HepG2 (cell line): ENCODE data around the gene ZBTB20. TPM values are rescaled to one million over a fixed set of nuclear protein-coding genes. Genes with fewer than 3 reads are reported as not detected.

Experiments
- ATAC-seq: fragments of 200-7000 bp; cut with Tn5 transposase; 3 replicates; pipeline ENCODE4 v1.9.1; 2020; ENCODE audit warnings: mild to moderate bottlenecking, moderate library complexity
- BruUV-seq: library from RNA; stranded (reverse); fragments of 400-500 nt; replicated peaks from 2 replicates; lab custom pipeline; 2021; lab: Mats Ljungman, UMichigan
- CTCF ChIA-PET: fragments of 300-600 bp; formaldehyde crosslinking; extraction: SDS; loops from one replicate; lab custom pipeline; 2021; ENCODE audit warnings: low total read pairs, inconsistent platforms, low intra/inter-chr PET ratio; lab: Yijun Ruan, JAX
- POLR2A ChIA-PET: fragments of 350-600 bp; sonication (Branson Sonifier 250); formaldehyde crosslinking; loops from one replicate; lab custom pipeline; 2020; ENCODE audit warnings: antibody characterized with exemption, inconsistent platforms; lab: Yijun Ruan, JAX
- DNase-seq: peaks from one replicate; pipeline ENCODE4 v3.0.0-alpha.2; 2015; ENCODE audit warnings: low spot score
- FAIRE-seq: peaks from 3 replicates; lab custom pipeline; 2011; peaks lifted over from hg19 to GRCh38; lab: Jason Lieb, UNC
- H2AFZ ChIP-seq: one replicate; pipeline ENCODE4 v1.6.1; 2011; ENCODE audit warnings: low read length, inconsistent platforms
- H3K27ac ChIP-seq: fragments of 300-600 bp; 3 replicates; pipeline ENCODE4 v1.8.0; 2011; ENCODE audit warnings: mixed run types, mild to moderate bottlenecking, mixed read lengths, low read length, inconsistent platforms; ENCODE audit not compliant: insufficient read depth; ENCODE audit errors: extremely low read length
- H3K27me3 ChIP-seq, 2 experiments: fragments of 200-600 bp in 1 of 2; 2 replicates in 1 of 2; 3 replicates in 1 of 2; pipeline versions ENCODE4 v1.6.0 to v1.8.0; 2011; ENCODE audit warnings: low read length in 2 of 2, mild to moderate bottlenecking in 2 of 2, moderate library complexity in 2 of 2, inconsistent platforms in 1 of 2; ENCODE audit not compliant: insufficient read depth in 2 of 2, control insufficient read depth in 1 of 2
- H3K36me3 ChIP-seq, 2 experiments: fragments of 200-600 bp in 1 of 2; replicated peaks in 1 of 2; 2 replicates in 1 of 2; 3 replicates in 1 of 2; pipeline versions ENCODE4 v1.5.1 to v1.8.0; 2011; ENCODE audit warnings: low read length in 2 of 2, inconsistent platforms in 1 of 2; ENCODE audit not compliant: insufficient read depth in 2 of 2, control insufficient read depth in 1 of 2
- H3K4me1 ChIP-seq: 2 replicates; pipeline ENCODE4 v1.5.1; 2012; ENCODE audit warnings: low read length, inconsistent platforms; ENCODE audit not compliant: insufficient read depth
- H3K4me2 ChIP-seq: 2 replicates; pipeline ENCODE4 v1.6.0; 2011; ENCODE audit warnings: low read depth, low read length, inconsistent platforms
- H3K4me3 ChIP-seq, 3 experiments: fragments of 200-600 bp in 1 of 3; sonication (generic), shearing (Covaris generic) in 1 of 3; replicated peaks in 1 of 3; 2 replicates each; pipeline ENCODE4 v1.5.1; 2011 to 2016; ENCODE audit warnings: low read length in 3 of 3, inconsistent platforms in 2 of 3, low read depth in 2 of 3, mild to moderate bottlenecking in 2 of 3, control low read depth in 1 of 3, mixed read lengths in 1 of 3; ENCODE audit not compliant: insufficient read depth in 1 of 3
- H3K79me2 ChIP-seq: one replicate; pipeline ENCODE4 v1.6.1; 2011; ENCODE audit warnings: low read length, inconsistent platforms; ENCODE audit not compliant: insufficient read depth
- H3K9ac ChIP-seq: 2 replicates; pipeline ENCODE4 v1.6.0; 2011; ENCODE audit warnings: mild to moderate bottlenecking, low read depth, low read length, inconsistent platforms; ENCODE audit not compliant: insufficient read depth
- H3K9me3 ChIP-seq: 2 replicates; pipeline ENCODE4 v1.5.1; 2012; ENCODE audit warnings: mild to moderate bottlenecking, low read length
- H4K20me1 ChIP-seq: 2 replicates; pipeline ENCODE4 v1.6.0; 2011; ENCODE audit warnings: inconsistent platforms, mild to moderate bottlenecking, low read length, moderate library complexity; ENCODE audit not compliant: insufficient read depth
- TBX3 ChIP-seq: fragments of 450-650 bp; IDR thresholded peaks from 2 replicates; pipeline ENCODE4 v1.6.1; 2017; ENCODE audit warnings: antibody characterized with exemption, mild to moderate bottlenecking, inconsistent platforms, borderline replicate concordance
- ZMYM2 ChIP-seq: sonication (generic); formaldehyde crosslinking; IDR thresholded peaks from 2 replicates; pipeline ENCODE4 v1.8.0; 2022; ENCODE audit warnings: mild to moderate bottlenecking, missing genetic modification reagents
- ZNF775 ChIP-seq: sonication (generic); formaldehyde crosslinking; IDR thresholded peaks from 2 replicates; pipeline ENCODE4 v1.4.0; 2020; ENCODE audit warnings: missing genetic modification reagents, mild to moderate bottlenecking, moderate library complexity, borderline replicate concordance
- WGBS: methylation state at CpG from one replicate; pipeline ENCODE4 v1.1.6; 2017; ENCODE audit warnings: low lambda C conversion rate; 5-methylcytosine and 5-hydroxymethylcytosine counted together
- in situ Hi-C: cut with HindIII; loops from 2 replicates; pipeline ENCODE4 v1.10.0; 2017; ENCODE audit warnings: low pct_unique_long_range_greater_than_20kb; ENCODE audit not compliant: extremely low pct_ligation_motif_present
- intact Hi-C: fragments of 100-400 bp; cut with micrococcal nuclease; formaldehyde crosslinking; loops from one replicate; pipeline ENCODE4 v1.10.0; 2022; ENCODE audit not compliant: unreplicated experiment
- polyA plus RNA-seq, 8 experiments: library from polyadenylated mRNA; depleted of rRNA in 3 of 8; stranded (reverse) in 7 of 8; unstranded in 1 of 8; fragments of >200 nt; fragmentation: Illumina TruSeq in 4 of 8; extraction: Trizol in 4 of 8; gene quantifications; 2 replicates each; pipeline versions ENCODE4 v1.2.1 to v1.2.3, GENCODE V29; 2011 to 2016; ENCODE audit warnings: low read depth in 4 of 8, missing spikeins in 1 of 8, mixed read lengths in 1 of 8; ENCODE audit not compliant: insufficient read depth in 1 of 8
- total RNA-seq, 5 experiments: library from RNA; depleted of rRNA; stranded (reverse); fragments of >200 nt; fragmentation: Illumina TruSeq; extraction: Trizol; gene quantifications; 2 replicates each; pipeline ENCODE4 v1.2.3, GENCODE V29; 2016; ENCODE audit warnings: low read depth in 1 of 5
- TF ChIP-seq, protein P1 (sequence below): sonication (generic); formaldehyde crosslinking; IDR thresholded peaks from 2 replicates; pipeline ENCODE4 v1.5.0; 2020; ENCODE audit warnings: missing genetic modification reagents
- TF ChIP-seq, protein P2 (sequence below): sonication (generic); formaldehyde crosslinking; IDR thresholded peaks from 2 replicates; pipeline ENCODE4 v1.4.0; 2020; ENCODE audit warnings: missing genetic modification reagents, borderline replicate concordance

ZBTB20 gene
- total and polyA plus RNA-seq, 2 of the 13 experiments (the other 11 are each of a cell fraction or from before 2014, with no cell fraction given): 1.9 to 8.8 TPM

DNA sequence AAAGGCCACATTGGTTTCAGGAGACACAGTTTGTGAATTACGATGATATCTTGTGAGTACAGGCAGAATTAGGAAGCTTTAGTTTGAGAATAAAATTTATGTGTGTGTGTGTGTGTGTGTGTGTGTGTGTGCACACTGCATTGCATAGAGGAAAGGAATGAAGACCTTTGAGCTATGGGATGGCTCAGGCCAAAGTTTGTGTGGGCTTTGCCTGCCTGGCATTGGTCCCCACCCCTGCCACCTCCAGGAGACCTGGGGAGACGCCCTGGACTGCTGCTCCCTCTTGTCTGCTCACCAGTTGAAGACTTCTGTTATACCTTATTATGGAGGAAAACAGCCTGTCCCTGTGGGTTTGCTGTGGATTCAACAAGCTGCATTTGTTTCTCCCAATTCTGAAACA is 816.1 kb downstream of the ZBTB20 start:
- peaks cover 15% of the 10 kb centered on the region for H3K4me1 ChIP-seq
- H3K27me3 ChIP-seq: no peaks in the 10 kb centered on the region
- H3K9me3 ChIP-seq: no peaks in the 10 kb centered on the region
- H3K9ac ChIP-seq: no peak overlapping the region
- WGBS: 100% methylated on average over 1 of the region's 2 CpGs
- TF ChIP-seq, protein P1, sequence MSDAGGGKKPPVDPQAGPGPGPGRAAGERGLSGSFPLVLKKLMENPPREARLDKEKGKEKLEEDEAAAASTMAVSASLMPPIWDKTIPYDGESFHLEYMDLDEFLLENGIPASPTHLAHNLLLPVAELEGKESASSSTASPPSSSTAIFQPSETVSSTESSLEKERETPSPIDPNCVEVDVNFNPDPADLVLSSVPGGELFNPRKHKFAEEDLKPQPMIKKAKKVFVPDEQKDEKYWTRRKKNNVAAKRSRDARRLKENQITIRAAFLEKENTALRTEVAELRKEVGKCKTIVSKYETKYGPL (CRISPR knock-in tag): no peak
- TF ChIP-seq ZNF775 (CRISPR knock-in tag): no peak
- TF ChIP-seq, protein P2, sequence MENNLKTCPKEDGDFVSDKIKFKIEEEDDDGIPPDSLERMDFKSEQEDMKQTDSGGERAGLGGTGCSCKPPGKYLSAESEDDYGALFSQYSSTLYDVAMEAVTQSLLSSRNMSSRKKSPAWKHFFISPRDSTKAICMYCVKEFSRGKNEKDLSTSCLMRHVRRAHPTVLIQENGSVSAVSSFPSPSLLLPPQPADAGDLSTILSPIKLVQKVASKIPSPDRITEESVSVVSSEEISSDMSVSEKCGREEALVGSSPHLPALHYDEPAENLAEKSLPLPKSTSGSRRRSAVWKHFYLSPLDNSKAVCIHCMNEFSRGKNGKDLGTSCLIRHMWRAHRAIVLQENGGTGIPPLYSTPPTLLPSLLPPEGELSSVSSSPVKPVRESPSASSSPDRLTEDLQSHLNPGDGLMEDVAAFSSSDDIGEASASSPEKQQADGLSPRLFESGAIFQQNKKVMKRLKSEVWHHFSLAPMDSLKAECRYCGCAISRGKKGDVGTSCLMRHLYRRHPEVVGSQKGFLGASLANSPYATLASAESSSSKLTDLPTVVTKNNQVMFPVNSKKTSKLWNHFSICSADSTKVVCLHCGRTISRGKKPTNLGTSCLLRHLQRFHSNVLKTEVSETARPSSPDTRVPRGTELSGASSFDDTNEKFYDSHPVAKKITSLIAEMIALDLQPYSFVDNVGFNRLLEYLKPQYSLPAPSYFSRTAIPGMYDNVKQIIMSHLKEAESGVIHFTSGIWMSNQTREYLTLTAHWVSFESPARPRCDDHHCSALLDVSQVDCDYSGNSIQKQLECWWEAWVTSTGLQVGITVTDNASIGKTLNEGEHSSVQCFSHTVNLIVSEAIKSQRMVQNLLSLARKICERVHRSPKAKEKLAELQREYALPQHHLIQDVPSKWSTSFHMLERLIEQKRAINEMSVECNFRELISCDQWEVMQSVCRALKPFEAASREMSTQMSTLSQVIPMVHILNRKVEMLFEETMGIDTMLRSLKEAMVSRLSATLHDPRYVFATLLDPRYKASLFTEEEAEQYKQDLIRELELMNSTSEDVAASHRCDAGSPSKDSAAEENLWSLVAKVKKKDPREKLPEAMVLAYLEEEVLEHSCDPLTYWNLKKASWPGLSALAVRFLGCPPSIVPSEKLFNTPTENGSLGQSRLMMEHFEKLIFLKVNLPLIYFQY (CRISPR knock-in tag): no peak
- no peak for TF ChIP-seq TBX3
- TF ChIP-seq ZMYM2 (CRISPR knock-in tag): no peak
- no peaks in the 10 kb centered on the region for H3K36me3 ChIP-seq
- intact Hi-C loops: no loop called here
- ATAC-seq (peak; percentile 78), DNase-seq (peak; percentile 28), FAIRE-seq (no peak)
- POLR2A ChIA-PET: no interaction called here
- no peak overlapping the region for H3K27ac ChIP-seq
- BruUV-seq: no TSS peak
- H2AFZ ChIP-seq: no peak overlapping the region
- CTCF ChIA-PET: no interaction called here
- H3K79me2 ChIP-seq: no peaks in the 10 kb centered on the region
- H4K20me1 ChIP-seq: no peaks in the 10 kb centered on the region
- no peak overlapping the region for H3K4me3 ChIP-seq
- H3K4me2 ChIP-seq: no peak overlapping the region
- in situ Hi-C loops: no loop called here
